Kidney tubule cell (primary cell): ENCODE results near the gene ZDHHC24.

Experiments
- DNase-seq: peaks from one replicate; pipeline ENCODE4 v3.0.0-alpha.2; 2018; ENCODE audit warnings: low spot score

The ZDHHC24 gene

GRCh38 chr11:66497206-66497605 lies 48.6 kb downstream of the ZDHHC24 start:
- no peak for DNase-seq

- no peak for DNase-seq
Observed at GRCh38 chr11:66495401-66495854, 50.4 kb downstream of the ZDHHC24 start.

- no peak for DNase-seq
Observed at GRCh38 chr11:66494935-66495334, 50.9 kb downstream of the ZDHHC24 start.

- DNase-seq, result no peak
Observed at GRCh38 chr11:66494458-66494857, 51.4 kb downstream of the ZDHHC24 start.

- no peak for DNase-seq
Observed at GRCh38 chr11:66493130-66493529, 52.7 kb downstream of the ZDHHC24 start.

- no peak for DNase-seq
Observed at GRCh38 chr11:66492161-66492865, 53.5 kb downstream of the ZDHHC24 start.

- DNase-seq, result no peak
Observed at GRCh38 chr11:66491315-66491935, 54.4 kb downstream of the ZDHHC24 start.

- DNase-seq, result no peak
Observed at GRCh38 chr11:66489636-66490035, 56.2 kb downstream of the ZDHHC24 start.

GRCh38 chr11:66488957-66489356 lies 56.9 kb downstream of the ZDHHC24 start:
- DNase-seq, result no peak

GRCh38 chr11:66484806-66485380 lies 61.0 kb downstream of the ZDHHC24 start:
- no peak for DNase-seq

- peak; percentile 98 for DNase-seq
Observed at GRCh38 chr11:66480117-66480938, 65.5 kb downstream of the ZDHHC24 start, which contains the start of gene DPP3. TSS of gene DPP3 (plus strand) at chr11:66480434. CDS start at chr11:66482201, 1,767 bp downstream.

- peak; percentile 68 for DNase-seq
Observed at GRCh38 chr11:66479394-66480116, 66.3 kb downstream of the ZDHHC24 start.

GRCh38 chr11:66478729-66479393 lies 67.0 kb downstream of the ZDHHC24 start:
- DNase-seq, result peak; percentile 42

GRCh38 chr11:66477263-66478201 lies 68.3 kb downstream of the ZDHHC24 start:
- no peak for DNase-seq

- DNase-seq, result no peak
Observed at GRCh38 chr11:66476841-66477251, 69.0 kb downstream of the ZDHHC24 start.

GRCh38 chr11:66476173-66476840 lies 69.5 kb downstream of the ZDHHC24 start:
- DNase-seq, result no peak

GRCh38 chr11:66475349-66476172 lies 70.3 kb downstream of the ZDHHC24 start:
- no peak for DNase-seq
